SK-N-SH (cell line): ENCODE data around the gene NBEA. TPM values are rescaled to one million over a fixed set of nuclear protein-coding genes. Genes with fewer than 3 reads are reported as not detected.

Source experiments
- CTCF ChIA-PET: fragments of 300-600, 350-600 bp; formaldehyde crosslinking; extraction: SDS; loops from one replicate; lab custom pipeline; 2021; lab: Yijun Ruan, JAX
- POLR2A ChIA-PET: fragments of 350-600 bp; sonication (Branson Sonifier 250); formaldehyde crosslinking; extraction: SDS; loops from one replicate; lab custom pipeline; 2020; ENCODE audit warnings: antibody characterized with exemption, inconsistent platforms; lab: Yijun Ruan, JAX
- DNase-seq: peaks from one replicate; pipeline ENCODE4 v3.0.0; 2012
- H2AFZ ChIP-seq: fragments of 200-600 bp; sonication (generic); 2 replicates; pipeline ENCODE4 v1.8.1; 2016; ENCODE audit warnings: antibody characterized with exemption, mild to moderate bottlenecking, low read depth
- H3F3A ChIP-seq: fragments of 200-600 bp; sonication (generic); replicated peaks from 2 replicates; pipeline ENCODE3; 2016; ENCODE audit warnings: antibody characterized with exemption, mild to moderate bottlenecking; ENCODE audit not compliant: insufficient read depth
- H3K27ac ChIP-seq, 2 experiments: fragments of 200-500 bp in 1 of 2; fragments of 200-600 bp in 1 of 2; sonication (Bioruptor generic) in 1 of 2; sonication (generic), shearing (Covaris generic) in 1 of 2; 2 replicates each; pipeline versions ENCODE4 v1.5.1 to v1.6.1; 2014 to 2016; ENCODE audit warnings: low read depth in 2 of 2, inconsistent platforms in 1 of 2, low read length in 1 of 2, mild to moderate bottlenecking in 1 of 2, mixed read lengths in 1 of 2
- H3K27me3 ChIP-seq: fragments of 200-600 bp; sonication (generic), shearing (Covaris generic); 2 replicates; pipeline ENCODE4 v1.6.1; 2016; ENCODE audit warnings: mixed run types; ENCODE audit not compliant: insufficient read depth
- H3K36me3 ChIP-seq, 2 experiments: fragments of 200-500 bp in 1 of 2; fragments of 200-600 bp in 1 of 2; sonication (Bioruptor generic) in 1 of 2; sonication (generic) in 1 of 2; replicated peaks in 1 of 2; 2 replicates each; pipeline versions ENCODE3 to v1.5.1; 2014 to 2016; ENCODE audit warnings: low read length in 1 of 2, mild to moderate bottlenecking in 1 of 2; ENCODE audit not compliant: insufficient read depth in 2 of 2, control insufficient read depth in 1 of 2
- H3K4me1 ChIP-seq, 2 experiments: fragments of 200-500 bp in 1 of 2; fragments of 200-600 bp in 1 of 2; sonication (Bioruptor generic) in 1 of 2; sonication (generic), shearing (Covaris generic) in 1 of 2; 2 replicates each; pipeline versions ENCODE4 v1.5.1 to v1.6.1; 2014 to 2016; ENCODE audit warnings: low read depth in 1 of 2, low read length in 1 of 2, mixed run types in 1 of 2; ENCODE audit not compliant: insufficient read depth in 2 of 2, control insufficient read depth in 1 of 2
- H3K4me2 ChIP-seq: fragments of 200-600 bp; sonication (generic), shearing (Covaris generic); 2 replicates; pipeline ENCODE4 v1.6.1; 2017; ENCODE audit warnings: mixed run types
- H3K4me3 ChIP-seq, 2 experiments: fragments of 200-500 bp in 1 of 2; fragments of 200-600 bp in 1 of 2; sonication (Bioruptor generic) in 1 of 2; sonication (generic), shearing (Covaris generic) in 1 of 2; 2 replicates each; pipeline versions ENCODE4 v1.5.1 to v1.8.1; 2014 to 2016; ENCODE audit warnings: low read depth in 2 of 2, inconsistent platforms in 1 of 2, low read length in 1 of 2, mild to moderate bottlenecking in 1 of 2, mixed read lengths in 1 of 2, moderate library complexity in 1 of 2
- H3K79me2 ChIP-seq: fragments of 200-600 bp; sonication (generic); 2 replicates; pipeline ENCODE4 v1.8.1; 2017; ENCODE audit warnings: mild to moderate bottlenecking; ENCODE audit not compliant: insufficient read depth
- H3K9ac ChIP-seq: fragments of 200-600 bp; sonication (generic); 2 replicates; pipeline ENCODE4 v1.6.1; 2017; ENCODE audit warnings: mixed run types
- H3K9me2 ChIP-seq: fragments of 200-600 bp; sonication (generic); 2 replicates; pipeline ENCODE4 v1.6.1; 2017; ENCODE audit warnings: mixed run types
- H3K9me3 ChIP-seq: fragments of 200-600 bp; sonication (generic); 2 replicates; pipeline ENCODE4 v1.6.1; 2017; ENCODE audit warnings: mixed run types, mild to moderate bottlenecking, moderate library complexity
- H4K20me1 ChIP-seq: fragments of 200-600 bp; sonication (generic); 2 replicates; pipeline ENCODE4 v1.6.1; 2017; ENCODE audit warnings: mild to moderate bottlenecking, mixed run types; ENCODE audit not compliant: insufficient read depth
- CTCF ChIP-seq: fragments of 200-600 bp; sonication (generic); IDR thresholded peaks from 2 replicates; pipeline ENCODE4 v1.6.1; 2017; ENCODE audit warnings: antibody characterized with exemption, mild to moderate bottlenecking, moderate library complexity
- EZH2phosphoT487 ChIP-seq: fragments of 200-600 bp; sonication (generic); IDR thresholded peaks from 2 replicates; pipeline ENCODE4 v1.6.1; 2017; ENCODE audit warnings: low read depth, mixed run types, mild to moderate bottlenecking, antibody characterized with exemption, moderate library complexity, borderline replicate concordance
- FOXJ3 ChIP-seq: sonication (generic); formaldehyde crosslinking; IDR thresholded peaks from 2 replicates; pipeline ENCODE4 v1.5.1; 2020; ENCODE audit warnings: mild to moderate bottlenecking, missing genetic modification reagents
- MXI1 ChIP-seq: IDR thresholded peaks from 2 replicates; pipeline ENCODE4 v1.6.1; 2012; ENCODE audit warnings: mild to moderate bottlenecking, low read depth, low read length, improper control_type of control experiment
- POLR2AphosphoS5 ChIP-seq: IDR thresholded peaks from 2 replicates; pipeline ENCODE4 v1.6.1; 2012; ENCODE audit warnings: low read depth, low read length
- RAD21 ChIP-seq: IDR thresholded peaks from 2 replicates; pipeline ENCODE4 v1.6.1; 2012; ENCODE audit warnings: mild to moderate bottlenecking, low read length
- TAF1 ChIP-seq: IDR thresholded peaks from 2 replicates; pipeline ENCODE4 v1.6.1; 2012; ENCODE audit warnings: low read depth, mild to moderate bottlenecking, low read length, moderate library complexity, borderline replicate concordance
- USF2 ChIP-seq: fragments of 150-350 bp; IDR thresholded peaks from 2 replicates; pipeline ENCODE4 v1.6.1; 2017; ENCODE audit warnings: antibody characterized with exemption, low read length, low read depth, borderline replicate concordance
- ZBTB33 ChIP-seq: IDR thresholded peaks from 2 replicates; pipeline ENCODE4 v1.4.0; 2012; ENCODE audit warnings: low read depth, borderline replicate concordance
- WGBS: methylation state at CpG from one replicate; pipeline ENCODE4 v1.1.6; 2017; ENCODE audit warnings: low lambda C conversion rate; 5-methylcytosine and 5-hydroxymethylcytosine counted together
- polyA plus RNA-seq, 3 experiments: library from polyadenylated mRNA; depleted of rRNA; stranded (reverse); fragments of >200 nt; gene quantifications; 2 replicates each; pipeline ENCODE4 v1.2.3, GENCODE V29; 2012
- TF ChIP-seq, protein P1 (sequence below): IDR thresholded peaks from 2 replicates; pipeline ENCODE4 v1.4.0; 2012; ENCODE audit warnings: low read depth
- TF ChIP-seq, protein P2 (sequence below): IDR thresholded peaks from 2 replicates; pipeline ENCODE4 v1.4.0; 2012; ENCODE audit warnings: low read depth, borderline replicate concordance

Gene NBEA
- polyA plus RNA-seq, 1 of the 3 experiments (the other 2 are of a cell fraction), result 12.3 TPM

- Histone ChIP-seq H3K9me3 (no peaks in the 10 kb centered on the region), H3K79me2 (peaks cover 100% of the 10 kb centered on the region), H3K4me2 (peak overlapping the region; percentile 82), H3K4me1 (peaks cover 4 to 6% of the 10 kb centered on the region in 2 experiments; a peak in 3 of 4 replicates), H4K20me1 (no peaks in the 10 kb centered on the region; the same call in 1 of the 2 replicates), H3K27ac (peak overlapping the region; percentile 93 to 99), H2AFZ (peak overlapping the region; percentile 75; the same call in 1 of the 2 replicates), H3K9me2 (no peaks in the 10 kb centered on the region), H3K9ac (peak overlapping the region; percentile 89), H3K36me3 (peaks cover 11 to 12% of the 10 kb centered on the region in 2 experiments), H3K27me3 (no peaks in the 10 kb centered on the region), H3F3A (peaks cover 35% of the 10 kb centered on the region), H3K4me3 (peak overlapping the region; percentile 64 to 82)
- peak; percentile 27 for DNase-seq
- TF ChIP-seq EZH2phosphoT487 (peak; percentile 86; the same call in 1 of the 2 replicates), RAD21 (0 out of 2 replicates have a peak, but pooled peaks have one; percentile 9), MXI1 (peak; percentile 71), ZBTB33 (no peak), CTCF (no peak), USF2 (no peak), TAF1 (peak; percentile 23; the same call in 1 of the 2 replicates), FOXJ3 (no peak), POLR2AphosphoS5 (peak; percentile 35; the same call in 1 of the 2 replicates)
- TF ChIP-seq, protein P1, sequence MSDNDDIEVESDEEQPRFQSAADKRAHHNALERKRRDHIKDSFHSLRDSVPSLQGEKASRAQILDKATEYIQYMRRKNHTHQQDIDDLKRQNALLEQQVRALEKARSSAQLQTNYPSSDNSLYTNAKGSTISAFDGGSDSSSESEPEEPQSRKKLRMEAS, result 0 out of 2 replicates have a peak, but pooled peaks have one; percentile 13
- TF ChIP-seq, protein P2, sequence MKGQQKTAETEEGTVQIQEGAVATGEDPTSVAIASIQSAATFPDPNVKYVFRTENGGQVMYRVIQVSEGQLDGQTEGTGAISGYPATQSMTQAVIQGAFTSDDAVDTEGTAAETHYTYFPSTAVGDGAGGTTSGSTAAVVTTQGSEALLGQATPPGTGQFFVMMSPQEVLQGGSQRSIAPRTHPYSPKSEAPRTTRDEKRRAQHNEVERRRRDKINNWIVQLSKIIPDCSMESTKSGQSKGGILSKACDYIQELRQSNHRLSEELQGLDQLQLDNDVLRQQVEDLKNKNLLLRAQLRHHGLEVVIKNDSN, result no peak
- WGBS, result 12% methylated on average over 14 of the region's 14 CpGs
- ChIA-PET POLR2A (interaction anchor here (1.1 to 2.9 kb wide), 7 partner anchors 20 to 310 kb away, joined by 3 to 31 read pairs (median 5); no protein-coding TSS in a partner anchor), CTCF (interaction anchor here (0.8 to 5.7 kb wide), 12 partner anchors 11 to 340 kb away, joined by 3 to 30 read pairs (median 4); no protein-coding TSS in a partner anchor)
Observed at GRCh38 chr13:35479038-35479492, 537.0 kb downstream of the NBEA start.
